Right lobe of liver (tissue), 6 donors: ENCODE results near the gene DELE1. TPM values are rescaled to one million over a fixed set of nuclear protein-coding genes. Genes with fewer than 3 reads are reported as not detected.

ENCODE experiments used
- ATAC-seq, 4 donors: fragments of 200-7000 bp; cut with Tn5 transposase; one replicate each; pipeline ENCODE4 v1.9.1; 2020; ENCODE audit warnings: mild to moderate bottlenecking in 4 of 4, moderate library complexity in 4 of 4
- DNase-seq, 3 donors: peaks; one replicate each; pipeline ENCODE4 v3.0.0-alpha.2; 2020
- H3K27ac ChIP-seq, 3 donors: fragments of 200-600 bp; one replicate each; pipeline ENCODE4 v1.8.0; 2022
- H3K27me3 ChIP-seq, 2 donors: fragments of 200-600 bp; one replicate each; pipeline ENCODE4 v1.8.0; 2022
- H3K36me3 ChIP-seq, 4 donors: fragments of 200-600 bp; sonication (generic) in 1 of 4; one replicate each; pipeline versions ENCODE4 v1.5.1 to v1.8.0; 2017 to 2022; ENCODE audit warnings: control low read depth in 1 of 4
- H3K4me1 ChIP-seq, 4 donors: fragments of 200-600 bp; sonication (generic) in 1 of 4; one replicate each; pipeline versions ENCODE4 v1.5.1 to v1.8.0; 2017 to 2022; ENCODE audit warnings: control low read depth in 1 of 4
- H3K4me3 ChIP-seq, 3 donors: fragments of 200-600 bp; one replicate each; pipeline ENCODE4 v1.8.0; 2022
- H3K9me3 ChIP-seq, 4 donors: fragments of 200-600 bp; sonication (generic) in 1 of 4; one replicate each; pipeline versions ENCODE4 v1.5.1 to v1.8.0; 2017 to 2022; ENCODE audit warnings: control low read depth in 1 of 4
- POLR2A ChIP-seq: fragments of 450-650 bp; IDR thresholded peaks from one replicate; pipeline ENCODE4 v1.6.1; 2017; ENCODE audit warnings: antibody characterized with exemption, mild to moderate bottlenecking
- WGBS: methylation state at CpG from one replicate; pipeline ENCODE4 v1.1.6; 2018; ENCODE audit warnings: low coverage, low lambda C conversion rate; ENCODE audit not compliant: insufficient coverage; ENCODE audit errors: missing lambda C conversion rate; 5-methylcytosine and 5-hydroxymethylcytosine counted together
- intact Hi-C, 2 donors: fragments of 100-400 bp; cut with DNase I; formaldehyde crosslinking; loops; one replicate each; pipeline versions ENCODE4 v1.11.2 to v1.14.1; 2022
- total RNA-seq, 6 experiments: library from RNA; depleted of rRNA in 2 of 6; stranded (reverse); fragments of >200 nt in 2 of 6; fragmentation: NEBNext Ultra II Directional in 3 of 6; extraction: Animal tissue kit (Norgen Biotek cat#: 25700) in 3 of 6; gene quantifications; one replicate each; pipeline versions ENCODE4 v1.1.0 to v1.2.4, GENCODE V29; 2016 to 2023
- TF ChIP-seq, protein P1 (sequence below), 4 donors: fragments of 200-600 bp in 3 of 4; fragments of 450-650 bp in 1 of 4; IDR thresholded peaks; one replicate each; pipeline versions ENCODE4 v1.5.1 to v1.8.0; 2016 to 2022; ENCODE audit warnings: antibody characterized with exemption in 4 of 4, mild to moderate bottlenecking in 2 of 4
- donor health status: DM: no; HTN: yes; CAD: no.
- donor health status: DM: no; HTN: no; CAD: no.
- donor health status: DM: no; HTN: no; CAD: no.
- donor health status: DM: no; HTN: yes; CAD: no.
- donor health status: DM: no; HTN: yes; CAD: no.

The DELE1 gene
- total RNA-seq, 6 experiments from 2014 or later = 39.4 to 57.9 (median 43.8) TPM

GRCh38 chr5:141945511-141946051, 21.9 kb downstream of the DELE1 start:
- DNase-seq (peak in 1 of 3 donors; percentile 29), ATAC-seq (peak; percentile 42 to 60 (median 56))
- peaks cover 0 to 14% (median 5%) of the 10 kb centered on the region in 4 donors for H3K4me1 ChIP-seq
- no peak for TF ChIP-seq POLR2A
- TF ChIP-seq, protein P1, sequence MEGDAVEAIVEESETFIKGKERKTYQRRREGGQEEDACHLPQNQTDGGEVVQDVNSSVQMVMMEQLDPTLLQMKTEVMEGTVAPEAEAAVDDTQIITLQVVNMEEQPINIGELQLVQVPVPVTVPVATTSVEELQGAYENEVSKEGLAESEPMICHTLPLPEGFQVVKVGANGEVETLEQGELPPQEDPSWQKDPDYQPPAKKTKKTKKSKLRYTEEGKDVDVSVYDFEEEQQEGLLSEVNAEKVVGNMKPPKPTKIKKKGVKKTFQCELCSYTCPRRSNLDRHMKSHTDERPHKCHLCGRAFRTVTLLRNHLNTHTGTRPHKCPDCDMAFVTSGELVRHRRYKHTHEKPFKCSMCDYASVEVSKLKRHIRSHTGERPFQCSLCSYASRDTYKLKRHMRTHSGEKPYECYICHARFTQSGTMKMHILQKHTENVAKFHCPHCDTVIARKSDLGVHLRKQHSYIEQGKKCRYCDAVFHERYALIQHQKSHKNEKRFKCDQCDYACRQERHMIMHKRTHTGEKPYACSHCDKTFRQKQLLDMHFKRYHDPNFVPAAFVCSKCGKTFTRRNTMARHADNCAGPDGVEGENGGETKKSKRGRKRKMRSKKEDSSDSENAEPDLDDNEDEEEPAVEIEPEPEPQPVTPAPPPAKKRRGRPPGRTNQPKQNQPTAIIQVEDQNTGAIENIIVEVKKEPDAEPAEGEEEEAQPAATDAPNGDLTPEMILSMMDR (IDR thresholded peaks at IDR 0.05) = no peak
- H3K9me3 ChIP-seq = no peaks in the 10 kb centered on the region
- H3K27ac ChIP-seq = no peak overlapping the region
- H3K27me3 ChIP-seq = no peaks in the 10 kb centered on the region
- 38% methylated on average over 13 of the region's 25 CpGs for WGBS
- no peak overlapping the region for H3K4me3 ChIP-seq
- H3K36me3 ChIP-seq = no peaks in the 10 kb centered on the region
- intact Hi-C loops = no loop called here

- peak in 2 of 4 donors; percentile 10 to 27 for ATAC-seq
- peaks cover 0 to 6% (median 3%) of the 10 kb centered on the region in 4 donors for H3K4me1 ChIP-seq
- TF ChIP-seq, protein P1 (IDR thresholded peaks at IDR 0.05) = no peak
- TF ChIP-seq POLR2A = no peak
- H3K4me3 ChIP-seq = no peak overlapping the region
- no peaks in the 10 kb centered on the region for H3K27me3 ChIP-seq
- H3K27ac ChIP-seq = no peak overlapping the region
- intact Hi-C loops = no loop called here
- WGBS = 65% methylated on average over 2 of the region's 4 CpGs
- H3K9me3 ChIP-seq = no peaks in the 10 kb centered on the region
- DNase-seq = no peak
- no peaks in the 10 kb centered on the region for H3K36me3 ChIP-seq
Observed at GRCh38 chr5:141947316-141947715, 23.6 kb downstream of the DELE1 start.

DNA sequence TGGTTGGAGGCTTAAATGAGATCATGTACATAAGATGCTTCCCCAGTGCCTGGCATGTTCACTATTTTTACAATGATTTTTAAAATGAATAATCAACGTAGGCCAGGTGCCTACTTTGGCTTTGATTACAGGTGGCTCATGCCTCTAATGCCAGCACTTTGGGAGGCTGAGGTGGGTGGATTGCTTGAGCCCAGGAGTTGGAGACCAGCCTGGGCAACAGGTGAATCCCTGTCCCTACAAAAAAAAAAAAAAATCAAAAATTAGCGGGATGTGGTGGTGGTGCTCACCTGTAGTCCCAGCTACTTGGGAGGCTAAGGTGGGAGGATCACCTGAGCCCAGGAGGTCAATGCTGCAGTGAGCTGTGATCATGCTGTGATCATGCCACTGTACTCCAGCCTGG, 25.1 kb downstream of the DELE1 start:
- H3K4me1 ChIP-seq = no peaks in the 10 kb centered on the region

GRCh38 chr5:141949511-141949910, 25.8 kb downstream of the DELE1 start:
- DNase-seq (no peak), ATAC-seq (no peak)
- Histone ChIP-seq H3K4me1 (no peaks in the 10 kb centered on the region), H3K9me3 (no peaks in the 10 kb centered on the region), H3K27me3 (no peaks in the 10 kb centered on the region), H3K4me3 (no peak overlapping the region), H3K36me3 (no peaks in the 10 kb centered on the region), H3K27ac (no peak overlapping the region)
- WGBS = 69% methylated on average over 2 of the region's 2 CpGs
- intact Hi-C loops = no loop called here
- TF ChIP-seq, protein P1 (IDR thresholded peaks at IDR 0.05) = no peak
- TF ChIP-seq POLR2A = no peak

More for the DNA sequence above, 25.1 kb downstream of the DELE1 start:
- H3K9me3 ChIP-seq = no peaks in the 10 kb centered on the region
- no peaks in the 10 kb centered on the region for H3K36me3 ChIP-seq
- TF ChIP-seq, protein P1 (IDR thresholded peaks at IDR 0.05) = no peak
- no peak for TF ChIP-seq POLR2A
- WGBS = 68% methylated on average over 2 of the region's 2 CpGs
- intact Hi-C loops = no loop called here
- no peak overlapping the region for H3K27ac ChIP-seq
- ATAC-seq (no peak), DNase-seq (no peak)
- no peak overlapping the region for H3K4me3 ChIP-seq
- no peaks in the 10 kb centered on the region for H3K27me3 ChIP-seq
